Measurements from ENCODE around the gene NRXN3.
A peak's percentile ranks its signal among the peaks of the same experiment; 100 is the strongest.

NRXN3 gene

GRCh38 chr14:79404874-79405511 lies 1234.8 kb downstream of the NRXN3 start:
- DNase-seq = peak; percentile 70

- no peak for DNase-seq
Observed at GRCh38 chr14:79405512-79405910, 1235.3 kb downstream of the NRXN3 start.

- DNase-seq = no peak
Observed at GRCh38 chr14:79407572-79407971, 1237.4 kb downstream of the NRXN3 start.

- DNase-seq = no peak
Observed at GRCh38 chr14:79408696-79409095, 1238.5 kb downstream of the NRXN3 start.

- DNase-seq = no peak
Observed at GRCh38 chr14:79411403-79412174, 1241.4 kb downstream of the NRXN3 start.

- no peak for DNase-seq
Observed at GRCh38 chr14:79412822-79413221, 1242.6 kb downstream of the NRXN3 start.

- peak; percentile 71 for DNase-seq
Observed at GRCh38 chr14:79413734-79414428, 1243.7 kb downstream of the NRXN3 start.

GRCh38 chr14:79415726-79416125 lies 1245.6 kb downstream of the NRXN3 start:
- DNase-seq = no peak

GRCh38 chr14:79417961-79418360 lies 1247.8 kb downstream of the NRXN3 start:
- no peak for DNase-seq

GRCh38 chr14:79418649-79419415 lies 1248.7 kb downstream of the NRXN3 start:
- peak; percentile 55 for DNase-seq

- no peak for DNase-seq
Observed at GRCh38 chr14:79419571-79420327, 1249.6 kb downstream of the NRXN3 start.

- DNase-seq = no peak
Observed at GRCh38 chr14:79420725-79421124, 1250.6 kb downstream of the NRXN3 start.

GRCh38 chr14:79421811-79422210 lies 1251.6 kb downstream of the NRXN3 start:
- DNase-seq = no peak

- DNase-seq = no peak
Observed at GRCh38 chr14:79424462-79424861, 1254.3 kb downstream of the NRXN3 start.

- DNase-seq = no peak
Observed at GRCh38 chr14:79426103-79426755, 1256.1 kb downstream of the NRXN3 start.

GRCh38 chr14:79432640-79433039 lies 1262.5 kb downstream of the NRXN3 start:
- DNase-seq = no peak

GRCh38 chr14:79436335-79436734 lies 1266.2 kb downstream of the NRXN3 start:
- no peak for DNase-seq

GRCh38 chr14:79437951-79438350 lies 1267.8 kb downstream of the NRXN3 start:
- DNase-seq = no peak

GRCh38 chr14:79438696-79439342 lies 1268.6 kb downstream of the NRXN3 start:
- DNase-seq = no peak

GRCh38 chr14:79442786-79443185 lies 1272.6 kb downstream of the NRXN3 start:
- no peak for DNase-seq

- DNase-seq = no peak
Observed at GRCh38 chr14:79443602-79444001, 1273.4 kb downstream of the NRXN3 start.
